UCSD-AML1 (cell line): Measurements from ENCODE around the gene FBRSL1.
A peak's percentile ranks its signal among the peaks of the same experiment; 100 is the strongest.
"Not testable (repeated sequence)": the region's sequence is repeated elsewhere in the genome, so short reads cannot be mapped to it uniquely, and the experiment has no call there.

Experiments used
- DNase-seq: peaks from one replicate; lab custom pipeline; 2025; ENCODE audit not compliant: unreplicated experiment; lab: John Stamatoyannopoulos, UW

Gene FBRSL1

DNA sequence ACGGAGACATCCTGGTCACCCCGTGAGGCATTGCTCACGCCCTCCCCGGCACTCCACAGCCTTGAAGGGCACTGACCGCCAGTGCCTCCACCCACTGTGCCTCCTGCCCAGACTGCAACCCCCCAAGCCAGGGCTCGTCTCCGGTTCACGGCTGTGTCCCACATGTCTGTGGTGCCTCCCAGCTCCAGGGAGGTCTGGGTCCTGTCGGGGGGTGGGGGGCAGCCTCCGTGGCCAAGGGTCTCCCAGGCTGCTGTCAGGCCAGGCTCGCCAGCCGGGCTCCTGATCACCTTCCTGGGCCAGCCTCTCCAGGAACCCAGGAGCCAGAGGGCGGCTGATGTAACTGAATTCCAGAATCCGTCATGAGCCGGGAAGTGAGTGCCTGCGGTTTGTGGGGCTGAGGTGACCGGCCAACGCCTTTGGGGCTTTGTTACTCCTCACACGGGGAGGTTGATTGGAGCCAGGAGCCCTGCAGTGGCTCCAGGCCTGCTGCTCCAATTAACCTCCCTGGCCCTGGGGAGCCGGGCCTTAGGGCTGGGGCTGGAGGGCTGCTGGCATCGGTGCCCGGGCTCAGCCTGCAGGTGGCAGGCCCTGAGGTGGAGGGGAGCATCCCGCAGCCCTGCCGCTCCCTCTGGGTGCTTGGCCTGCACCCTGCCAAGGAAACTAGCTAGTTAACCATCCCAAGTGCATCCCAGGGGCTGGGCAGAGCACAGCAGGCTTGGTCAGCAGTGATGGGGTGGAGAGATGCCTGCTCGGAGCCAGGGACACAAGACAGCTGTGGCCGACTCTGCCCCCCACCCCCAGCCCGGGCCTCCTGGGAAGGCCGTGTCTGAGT is 36.4 kb upstream of the FBRSL1 start:
- DNase-seq: no peak

GRCh38 chr12:132454193-132454932 is 35.6 kb upstream of the FBRSL1 start:
- peak; percentile 38 for DNase-seq

GRCh38 chr12:132454933-132455418 is 35.0 kb upstream of the FBRSL1 start:
- DNase-seq: no peak

DNA sequence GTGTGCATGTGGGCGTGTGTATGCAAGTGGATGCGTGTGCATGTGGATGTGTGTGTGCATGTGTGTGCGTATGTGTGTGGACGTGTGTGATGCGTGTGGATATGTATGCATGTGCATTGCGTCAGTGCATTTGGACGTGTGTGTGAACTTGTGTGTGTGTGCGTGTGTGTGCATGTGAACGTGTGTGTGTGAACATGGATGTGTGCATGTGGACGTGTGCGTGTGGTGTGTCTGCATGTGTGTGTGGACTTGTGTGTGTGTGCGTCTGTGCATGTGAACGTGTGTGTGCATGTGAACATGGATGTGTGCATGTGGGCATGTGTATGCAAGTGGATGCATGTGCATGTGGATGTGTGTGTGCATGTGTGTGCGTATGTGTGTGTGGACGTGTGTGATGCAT is 34.4 kb upstream of the FBRSL1 start:
- DNase-seq: no peak

DNA sequence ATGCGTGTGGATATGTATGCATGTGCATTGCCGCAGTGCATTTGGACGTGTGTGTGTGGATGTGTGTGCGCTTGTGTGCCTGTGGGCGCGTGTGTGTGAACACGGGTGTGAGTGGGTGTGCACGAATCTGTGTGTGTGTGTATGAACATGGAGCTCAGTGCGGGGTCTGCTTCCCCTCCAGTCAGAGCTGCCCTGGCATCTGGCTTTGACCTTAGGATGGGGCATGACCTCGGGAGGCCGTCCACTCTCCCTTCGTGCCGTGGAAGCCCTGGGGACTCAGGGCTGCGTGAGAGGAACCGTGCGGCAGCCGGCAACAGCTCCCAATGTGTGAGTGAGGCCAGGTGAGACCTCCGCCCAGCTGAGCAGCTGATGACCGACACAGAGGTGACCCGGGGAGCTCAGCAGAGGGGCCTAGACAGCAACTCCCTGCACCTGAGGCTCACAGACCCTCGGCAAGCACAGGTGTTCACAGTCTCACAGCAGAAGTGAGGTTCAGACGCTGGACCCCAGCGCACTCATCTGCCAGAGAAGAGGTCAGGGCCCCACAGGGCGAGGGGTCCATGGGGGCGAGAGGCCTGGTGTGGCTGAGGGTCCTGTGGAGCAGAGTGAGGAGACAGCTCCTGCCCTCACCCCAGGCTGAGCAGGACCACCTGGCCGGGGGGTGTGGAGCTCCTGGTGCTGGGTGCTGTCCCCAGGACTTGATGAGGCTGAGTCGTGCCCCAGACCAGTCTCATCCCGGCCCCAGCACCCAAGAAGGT is 33.6 kb upstream of the FBRSL1 start:
- no peak for DNase-seq

DNA sequence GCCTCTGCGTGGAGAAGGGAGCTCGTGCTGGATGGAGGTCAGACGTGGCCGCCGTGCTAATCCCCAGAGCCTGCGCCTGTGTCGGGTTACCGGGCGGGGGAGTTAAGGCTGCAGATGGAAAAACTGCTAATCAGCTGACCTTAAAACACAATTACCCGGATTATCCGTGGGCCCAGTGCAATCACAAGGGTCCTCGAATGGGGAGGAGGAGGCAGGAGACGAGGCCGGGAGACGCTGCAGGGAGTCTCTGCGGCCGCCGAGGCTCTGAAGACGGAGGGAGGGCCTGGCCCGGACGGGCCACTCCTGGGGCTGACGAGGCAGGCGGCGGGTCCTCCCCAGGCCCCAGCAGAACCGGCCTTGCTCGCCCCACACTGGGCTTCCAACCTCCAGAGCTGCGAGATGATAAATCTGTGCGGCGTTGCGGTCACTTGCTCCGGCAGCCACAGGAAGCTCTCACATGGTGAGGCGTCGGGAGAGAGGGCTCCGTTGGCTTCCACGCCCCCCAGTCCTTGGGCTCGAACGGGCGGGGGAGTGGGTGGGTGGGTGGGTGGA is 32.9 kb upstream of the FBRSL1 start:
- no peak for DNase-seq

GRCh38 chr12:132458441-132458840 is 31.5 kb upstream of the FBRSL1 start:
- DNase-seq: no peak

DNA sequence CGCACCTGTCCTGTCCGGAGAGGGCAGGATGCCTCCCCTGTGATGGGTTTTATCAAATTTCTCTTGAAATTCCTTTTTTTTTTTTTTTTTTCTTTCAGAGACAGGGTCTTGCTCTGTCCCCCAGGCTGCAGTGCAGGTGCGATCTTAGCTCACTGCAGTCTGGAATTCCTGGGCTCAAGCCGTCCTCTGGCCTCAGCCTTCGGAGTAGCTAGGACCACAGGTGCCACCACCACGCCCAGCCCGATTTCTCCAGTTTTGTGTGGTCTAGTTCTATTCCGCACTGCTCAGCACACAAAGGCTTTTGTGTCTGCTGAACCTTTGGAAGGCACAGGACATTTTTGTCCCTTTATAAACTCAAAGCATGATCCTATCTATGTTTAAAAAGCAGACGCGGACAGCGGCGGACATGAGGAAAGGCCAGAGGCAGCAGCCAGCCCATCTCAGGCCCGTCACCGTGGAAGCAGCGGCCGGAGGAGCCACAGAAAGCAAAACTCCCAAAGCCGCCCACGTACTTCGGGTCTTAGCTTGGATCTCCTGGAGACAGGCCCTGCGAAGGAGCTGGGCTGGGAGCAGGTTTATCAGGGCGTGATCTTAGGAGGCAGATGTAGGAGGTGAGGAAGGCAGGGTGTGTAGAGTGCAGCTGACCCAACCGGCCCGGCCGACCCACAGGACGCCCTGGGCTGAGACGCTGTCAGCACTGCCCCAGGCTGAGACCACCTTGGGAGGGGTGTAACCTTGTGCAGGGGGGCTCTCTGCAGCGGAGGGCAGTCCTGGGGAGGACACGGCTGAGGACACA is 30.9 kb upstream of the FBRSL1 start:
- DNase-seq: no peak

DNA sequence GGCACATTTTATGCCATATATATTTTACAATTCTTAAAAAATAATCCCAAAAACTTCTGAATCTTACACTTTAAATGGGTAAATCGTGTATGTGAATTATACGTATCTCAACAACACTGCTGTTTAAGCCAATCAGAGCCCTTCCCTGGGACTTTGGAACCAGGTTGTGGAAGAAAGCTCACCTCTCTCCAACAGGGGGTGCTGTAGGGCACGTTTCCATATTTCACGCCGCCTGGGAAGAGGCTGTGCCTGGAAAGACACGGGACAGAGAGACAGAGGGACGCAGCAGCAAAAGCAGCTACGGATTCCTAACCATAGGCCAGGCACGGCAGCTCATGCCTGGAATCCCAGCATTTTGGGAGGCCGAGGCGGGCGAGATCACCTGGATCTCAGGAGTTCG is 29.4 kb upstream of the FBRSL1 start:
- no peak for DNase-seq

DNA sequence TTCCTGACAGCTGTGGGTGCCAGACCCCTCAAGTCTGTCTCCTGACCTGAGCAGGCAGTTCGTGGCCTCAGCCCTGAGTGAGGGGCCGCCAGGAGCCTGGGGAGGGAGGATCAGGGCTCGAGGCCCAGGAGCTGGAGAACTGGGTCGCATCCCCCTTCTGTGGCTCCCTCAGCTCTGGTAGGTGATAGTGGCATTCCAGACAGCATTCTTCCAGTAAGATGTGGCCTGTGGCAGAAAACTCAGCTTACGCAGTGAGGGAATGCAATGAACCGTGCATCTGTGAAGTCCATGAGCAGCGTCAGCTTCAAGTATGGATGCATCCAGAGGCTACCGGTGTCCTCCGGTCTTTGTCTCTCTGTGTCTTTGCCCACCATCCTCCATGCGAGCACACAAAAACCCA is 28.4 kb upstream of the FBRSL1 start:
- no peak for DNase-seq

DNA sequence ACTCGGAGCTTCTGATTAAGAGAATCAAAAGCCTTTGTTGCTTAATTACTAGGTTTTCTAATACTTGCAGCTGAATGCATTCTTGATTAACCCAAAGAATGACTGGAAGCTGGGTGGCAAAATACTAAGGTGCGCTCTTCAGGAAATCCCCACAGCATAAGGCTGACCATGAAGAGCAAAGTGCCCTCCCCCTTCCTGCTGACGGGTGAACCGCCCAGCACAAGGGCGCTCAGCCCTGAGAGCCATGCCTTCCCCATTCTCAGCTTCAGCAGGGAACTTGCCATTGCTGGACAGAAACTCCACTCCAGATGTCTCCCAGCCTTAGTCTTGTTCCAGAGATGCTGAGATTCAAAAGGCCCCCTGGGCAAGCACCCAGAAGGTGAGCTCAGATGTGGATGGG is 27.2 kb upstream of the FBRSL1 start:
- DNase-seq: no peak

DNA sequence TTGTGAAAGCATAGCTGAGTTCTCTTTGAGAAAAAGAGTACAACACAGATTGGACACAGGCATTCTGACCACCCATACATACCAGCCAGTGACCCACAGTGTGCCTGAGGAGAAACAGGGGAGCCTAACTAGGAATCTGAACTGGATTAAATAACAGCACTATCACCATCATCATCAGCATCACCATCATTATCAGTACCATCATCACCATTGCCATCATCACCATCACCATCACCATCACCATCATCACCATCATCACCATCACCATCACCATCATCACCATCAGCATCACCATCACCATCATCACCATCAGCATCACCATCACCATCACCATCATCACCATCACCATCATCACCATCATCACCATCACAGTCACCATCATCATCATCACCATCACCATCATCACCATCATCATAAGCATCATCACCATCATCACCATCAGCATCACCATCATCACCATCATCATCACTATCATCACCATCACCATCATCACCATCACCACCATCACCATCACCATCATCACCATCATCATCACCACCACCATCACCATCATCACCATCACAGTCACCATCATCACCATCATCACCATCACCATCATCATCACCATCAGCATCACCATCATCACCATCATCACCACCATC is 26.5 kb upstream of the FBRSL1 start:
- not testable (repeated sequence) for DNase-seq

GRCh38 chr12:132464304-132464703 is 25.6 kb upstream of the FBRSL1 start:
- not testable (repeated sequence) for DNase-seq

DNA sequence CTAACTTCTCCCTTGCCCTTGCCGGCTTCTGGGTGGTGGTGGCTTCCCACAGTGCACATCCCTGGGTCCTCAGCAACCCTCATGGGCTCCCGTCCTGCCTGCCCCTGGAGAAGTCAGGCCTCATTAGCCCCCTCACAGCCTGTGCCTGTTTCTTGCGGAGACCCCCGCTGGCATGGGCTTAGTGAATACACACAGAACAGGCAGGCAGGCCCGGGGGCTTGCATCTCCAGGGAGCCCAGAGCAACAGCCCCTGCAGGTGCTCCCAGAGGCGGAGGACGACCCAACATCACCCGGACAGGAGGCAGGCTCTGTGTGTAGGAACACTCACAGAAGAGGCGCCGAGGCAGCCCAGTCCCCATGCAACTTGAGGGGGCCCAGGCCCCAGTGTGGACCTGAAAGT is 25.1 kb upstream of the FBRSL1 start:
- DNase-seq: no peak

- DNase-seq: no peak
These were observed 24.4 kb upstream of the FBRSL1 start for GRCh38 chr12:132465269-132466190.

GRCh38 chr12:132466241-132467201 is 23.4 kb upstream of the FBRSL1 start:
- DNase-seq: no peak

DNA sequence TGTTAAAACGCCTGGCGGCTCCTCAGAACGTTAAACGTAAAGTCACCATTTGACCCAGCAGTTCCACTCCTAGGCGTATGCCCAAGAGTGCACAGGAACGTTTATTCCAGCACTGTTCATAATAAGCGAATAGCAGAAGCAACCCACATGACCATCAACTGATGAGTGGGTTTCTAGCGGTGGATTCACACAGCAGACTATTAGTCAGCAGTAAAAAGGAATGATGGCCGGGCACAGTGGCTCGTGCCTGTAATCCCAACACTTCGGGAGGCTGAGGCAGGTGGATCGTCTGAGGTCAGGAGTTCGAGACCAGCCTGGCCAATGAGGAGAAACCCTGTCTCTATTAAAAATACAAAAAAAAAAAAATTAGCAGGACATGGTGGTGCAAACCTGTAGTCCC is 22.4 kb upstream of the FBRSL1 start:
- DNase-seq: no peak

GRCh38 chr12:132469423-132469822 is 20.5 kb upstream of the FBRSL1 start:
- DNase-seq: peak; percentile 50
